PC-9 (cell line): ENCODE data around the gene RPS3.
"Not testable (repeated sequence)": the region's sequence is repeated elsewhere in the genome, so short reads cannot be mapped to it uniquely, and the experiment has no call there.

Experiments used
- CTCF ChIP-seq: fragments of 200-600 bp; sonication (generic); conservative IDR thresholded peaks from 2 replicates; pipeline ENCODE4 v1.6.1; 2017; ENCODE audit warnings: mixed run types, antibody characterized with exemption, mild to moderate bottlenecking, moderate library complexity
- EZH2 ChIP-seq: fragments of 200-600 bp; sonication (generic); IDR thresholded peaks from 2 replicates; pipeline ENCODE4 v1.8.0; 2017; ENCODE audit warnings: antibody characterized with exemption, low read depth

GRCh38 chr11:75409971-75410370, 10.7 kb downstream of the RPS3 start:
- not testable (repeated sequence) for TF ChIP-seq CTCF, EZH2
